Caco-2 (cell line): Measurements from ENCODE around the gene TP53I13. TPM values are rescaled to one million over a fixed set of nuclear protein-coding genes. Genes with fewer than 3 reads are reported as not detected.

ENCODE experiments used
- BruUV-seq: library from RNA; stranded (reverse); fragments of 400-500 nt; replicated peaks from 2 replicates; lab custom pipeline; 2021; lab: Mats Ljungman, UMichigan
- CTCF ChIA-PET: fragments of 300-600 bp; sonication (Branson Sonifier 250); formaldehyde crosslinking; loops from one replicate; lab custom pipeline; 2022; ENCODE audit warnings: antibody characterized with exemption; lab: Charles Lee
- POLR2A ChIA-PET: fragments of 300-600 bp; sonication (Branson Sonifier 250); formaldehyde crosslinking; loops from one replicate; lab custom pipeline; 2022; ENCODE audit warnings: antibody characterized with exemption; lab: Charles Lee
- DNase-seq, 2 experiments: peaks; one replicate each; pipeline versions ENCODE4 v3.0.0 to v3.0.0-alpha.2; 2020 to 2022
- H3K27me3 ChIP-seq: replicated peaks from 2 replicates; pipeline ENCODE4 v1.6.0; 2011; ENCODE audit warnings: low read length; ENCODE audit not compliant: control insufficient read depth, insufficient read depth
- H3K36me3 ChIP-seq: 2 replicates; pipeline ENCODE4 v1.5.1; 2011; ENCODE audit warnings: low read length; ENCODE audit not compliant: control insufficient read depth, insufficient read depth
- H3K4me1 ChIP-seq: fragments of 250-450 bp; sonication (Bioruptor Pico); 2 replicates; pipeline ENCODE4 v1.5.1; 2020; ENCODE audit warnings: mild to moderate bottlenecking
- H3K4me3 ChIP-seq: 2 replicates; pipeline ENCODE4 v1.5.1; 2011; ENCODE audit warnings: low read depth, mild to moderate bottlenecking, control low read depth, low read length
- H3K9me3 ChIP-seq: fragments of 250-450 bp; sonication (Bioruptor Pico); 2 replicates; pipeline ENCODE4 v1.5.1; 2020; ENCODE audit warnings: mild to moderate bottlenecking, moderate library complexity
- H3K27ac Mint-ChIP-seq: one replicate; pipeline ENCODE4 v1.8.0; 2022; ENCODE audit warnings: mixed read lengths; ENCODE audit not compliant: unreplicated experiment
- H3K27me3 Mint-ChIP-seq: one replicate; pipeline ENCODE4 v1.8.0; 2022; ENCODE audit warnings: mixed read lengths; ENCODE audit not compliant: insufficient read depth, unreplicated experiment
- H3K36me3 Mint-ChIP-seq: one replicate; pipeline ENCODE4 v1.8.0; 2022; ENCODE audit warnings: mild to moderate bottlenecking, mixed read lengths; ENCODE audit not compliant: insufficient read depth, unreplicated experiment
- H3K4me1 Mint-ChIP-seq: one replicate; pipeline ENCODE4 v1.8.0; 2022; ENCODE audit warnings: low read depth, mixed read lengths; ENCODE audit not compliant: unreplicated experiment
- H3K4me3 Mint-ChIP-seq: one replicate; pipeline ENCODE4 v1.8.0; 2022; ENCODE audit warnings: mild to moderate bottlenecking, moderate library complexity, mixed read lengths; ENCODE audit not compliant: unreplicated experiment
- H3K9me3 Mint-ChIP-seq: one replicate; pipeline ENCODE4 v1.8.0; 2022; ENCODE audit warnings: mixed read lengths; ENCODE audit not compliant: unreplicated experiment
- intact Hi-C: fragments of 100-400 bp; cut with micrococcal nuclease; formaldehyde crosslinking; loops from one replicate; pipeline ENCODE4 v1.10.0; 2022; ENCODE audit not compliant: unreplicated experiment
- total RNA-seq: library from RNA; stranded (reverse); gene quantifications from 2 replicates; pipeline ENCODE4 v1.2.3, GENCODE V29; 2022
- TF ChIP-seq, protein P1 (sequence below), 2 experiments: fragments of 200-600 bp in 1 of 2; IDR thresholded peaks; 1 replicate in 1 of 2; 2 replicates in 1 of 2; pipeline versions ENCODE4 v1.5.1 to v1.8.0; 2011 to 2022; ENCODE audit warnings: antibody characterized with exemption in 1 of 2, control low read depth in 1 of 2, inconsistent platforms in 1 of 2, low read depth in 1 of 2, low read length in 1 of 2, mild to moderate bottlenecking in 1 of 2, moderate library complexity in 1 of 2; ENCODE audit not compliant: insufficient read depth in 1 of 2, severe bottlenecking in 1 of 2, unreplicated experiment in 1 of 2

TP53I13 gene
- total RNA-seq, 1 experiment from 2014 or later, result 49.2 TPM

DNA sequence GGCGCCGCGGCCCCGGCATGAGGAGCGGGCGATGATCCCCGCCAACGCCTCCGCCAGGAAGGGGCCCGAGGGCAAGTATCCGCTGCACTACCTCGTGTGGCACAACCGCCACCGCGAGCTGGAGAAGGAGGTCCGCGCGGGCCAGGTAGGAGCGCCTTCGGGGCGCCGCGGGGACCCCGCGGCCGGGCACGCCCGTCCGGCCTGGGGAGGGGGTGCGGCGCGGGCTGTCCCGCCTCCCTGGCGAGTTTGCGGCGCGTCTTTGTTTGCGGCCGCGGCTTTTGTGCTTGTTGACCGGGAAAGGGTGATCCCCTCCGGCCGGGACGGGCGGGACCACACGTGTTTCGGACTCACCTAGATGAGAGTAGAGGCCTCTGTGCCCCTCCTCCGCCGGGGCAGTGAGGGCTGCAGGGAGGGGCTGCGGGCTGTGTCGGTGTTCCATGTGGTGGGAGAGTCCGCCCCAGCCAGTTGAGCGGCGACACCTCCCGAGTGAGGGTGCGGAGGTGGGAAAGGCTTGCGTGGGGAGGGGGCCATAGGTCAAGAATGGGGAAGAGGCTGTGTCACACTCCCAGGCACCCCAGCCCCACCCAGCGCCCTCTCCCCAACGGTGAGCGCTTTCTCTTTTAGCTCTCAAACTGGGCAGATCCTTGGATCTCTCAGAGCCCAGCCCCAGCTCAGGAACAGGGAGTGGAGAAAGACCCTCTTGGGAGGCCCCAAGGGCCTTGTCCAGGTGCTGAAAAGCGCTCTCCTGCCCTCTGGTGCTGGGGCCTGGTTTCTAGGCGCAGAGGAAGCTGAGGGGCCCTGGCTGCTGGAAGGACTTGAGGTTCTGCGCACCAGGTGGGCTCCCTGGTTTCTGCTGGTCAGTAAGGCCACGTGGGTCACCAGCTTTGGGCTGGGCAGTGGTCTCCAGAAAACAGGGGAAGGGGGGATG is 25.4 kb downstream of the TP53I13 start:
- DNase-seq, result peak; percentile 65 to 73
- H3K4me3 Mint-ChIP-seq, result peak overlapping the region; percentile 86
- H3K4me1 Mint-ChIP-seq, result no peaks in the 10 kb centered on the region
- H3K27ac Mint-ChIP-seq, result no peak overlapping the region
- no peaks in the 10 kb centered on the region for H3K27me3 Mint-ChIP-seq
- BruUV-seq, result no TSS peak
- peaks cover 8% of the 10 kb centered on the region for H3K36me3 Mint-ChIP-seq
- Histone ChIP-seq H3K27me3 (no peaks in the 10 kb centered on the region), H3K36me3 (no peaks in the 10 kb centered on the region), H3K9me3 (no peaks in the 10 kb centered on the region), H3K4me1 (peaks cover 32% of the 10 kb centered on the region), H3K4me3 (peak overlapping the region; percentile 48)
- no peaks in the 10 kb centered on the region for H3K9me3 Mint-ChIP-seq
- ChIA-PET CTCF (interaction anchor here (0.6 to 5.0 kb wide), 14 partner anchors 13 to 445 kb away, joined by 3 to 69 read pairs (median 4); partner anchors contain the start of gene MYO18A), POLR2A (interaction anchor here (1.0 kb wide), 1 partner anchor 23 kb away, joined by 6 read pairs; no protein-coding TSS in a partner anchor)
- intact Hi-C loops, result loop anchor here (5.0 to 10.0 kb wide), 2 partner anchors 59 to 302 kb away; partner anchors contain the start of gene NUFIP2
- TF ChIP-seq, protein P1, sequence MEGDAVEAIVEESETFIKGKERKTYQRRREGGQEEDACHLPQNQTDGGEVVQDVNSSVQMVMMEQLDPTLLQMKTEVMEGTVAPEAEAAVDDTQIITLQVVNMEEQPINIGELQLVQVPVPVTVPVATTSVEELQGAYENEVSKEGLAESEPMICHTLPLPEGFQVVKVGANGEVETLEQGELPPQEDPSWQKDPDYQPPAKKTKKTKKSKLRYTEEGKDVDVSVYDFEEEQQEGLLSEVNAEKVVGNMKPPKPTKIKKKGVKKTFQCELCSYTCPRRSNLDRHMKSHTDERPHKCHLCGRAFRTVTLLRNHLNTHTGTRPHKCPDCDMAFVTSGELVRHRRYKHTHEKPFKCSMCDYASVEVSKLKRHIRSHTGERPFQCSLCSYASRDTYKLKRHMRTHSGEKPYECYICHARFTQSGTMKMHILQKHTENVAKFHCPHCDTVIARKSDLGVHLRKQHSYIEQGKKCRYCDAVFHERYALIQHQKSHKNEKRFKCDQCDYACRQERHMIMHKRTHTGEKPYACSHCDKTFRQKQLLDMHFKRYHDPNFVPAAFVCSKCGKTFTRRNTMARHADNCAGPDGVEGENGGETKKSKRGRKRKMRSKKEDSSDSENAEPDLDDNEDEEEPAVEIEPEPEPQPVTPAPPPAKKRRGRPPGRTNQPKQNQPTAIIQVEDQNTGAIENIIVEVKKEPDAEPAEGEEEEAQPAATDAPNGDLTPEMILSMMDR (IDR thresholded peaks at IDR 0.05; ENCODE audit: insufficient read depth in 1 of 2, low read depth in 1 of 2, low read length in 1 of 2, severe bottlenecking in 1 of 2, unreplicated experiment in 1 of 2), result peak; percentile 29 to 65

DNA sequence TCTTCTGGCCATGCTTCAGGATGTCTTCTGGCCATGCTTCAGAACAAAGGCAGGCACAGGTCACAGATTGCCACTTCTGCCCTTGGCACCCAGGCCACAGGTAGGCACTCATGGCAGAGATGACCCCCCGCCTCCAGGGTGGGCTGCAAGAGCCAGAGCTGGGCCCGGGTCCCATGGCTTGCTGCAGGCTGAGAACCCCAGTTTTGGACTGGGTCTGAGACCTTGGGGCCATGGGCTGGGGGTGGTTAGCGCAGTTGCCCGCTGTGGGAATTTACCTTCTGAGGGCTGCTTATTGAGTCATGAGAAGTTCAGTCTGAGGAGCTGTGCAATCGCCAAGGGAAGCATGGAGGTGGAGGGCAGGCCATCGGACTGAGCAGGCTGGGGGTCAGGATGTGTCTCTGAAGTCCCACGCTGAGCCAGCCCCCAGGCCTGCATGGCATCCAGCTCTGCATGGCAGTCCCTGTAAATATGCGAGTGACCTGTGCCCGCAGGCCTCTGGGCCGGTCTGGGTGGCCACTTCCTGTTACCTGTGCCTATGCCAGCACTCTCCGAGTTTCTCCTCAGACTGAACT is 26.1 kb downstream of the TP53I13 start:
- no peaks in the 10 kb centered on the region for H3K27me3 Mint-ChIP-seq
- Histone ChIP-seq H3K9me3 (no peaks in the 10 kb centered on the region), H3K4me1 (peaks cover 32% of the 10 kb centered on the region), H3K36me3 (no peaks in the 10 kb centered on the region), H3K4me3 (peak overlapping the region; percentile 48), H3K27me3 (no peaks in the 10 kb centered on the region)
- peak overlapping the region; percentile 86 for H3K4me3 Mint-ChIP-seq
- CTCF ChIA-PET, result interaction anchor here (0.6 to 5.0 kb wide), 9 partner anchors 14 to 446 kb away, joined by 3 to 69 read pairs (median 4); no protein-coding TSS in a partner anchor
- POLR2A ChIA-PET, result interaction anchor here (1.0 kb wide), 1 partner anchor 22 kb away, joined by 6 read pairs; no protein-coding TSS in a partner anchor
- H3K36me3 Mint-ChIP-seq, result peaks cover 8% of the 10 kb centered on the region
- no peaks in the 10 kb centered on the region for H3K4me1 Mint-ChIP-seq
- intact Hi-C loops, result loop anchor here (5.0 to 10.0 kb wide), 2 partner anchors 60 to 302 kb away; partner anchors contain the start of gene NUFIP2
- no peaks in the 10 kb centered on the region for H3K9me3 Mint-ChIP-seq
- no TSS peak for BruUV-seq
- no peak overlapping the region for H3K27ac Mint-ChIP-seq
- TF ChIP-seq, protein P1 (IDR thresholded peaks at IDR 0.05; ENCODE audit: insufficient read depth in 1 of 2, low read depth in 1 of 2, low read length in 1 of 2, severe bottlenecking in 1 of 2, unreplicated experiment in 1 of 2), result no peak
- no peak for DNase-seq
